H9 (cell line): Measurements from ENCODE around the gene TNFRSF19. TPM values are rescaled to one million over a fixed set of nuclear protein-coding genes. Genes with fewer than 3 reads are reported as not detected.

Experiments used
- DNase-seq: peaks from one replicate; pipeline ENCODE4 v3.0.0-alpha.2; 2017
- H2AFZ ChIP-seq: one replicate; pipeline ENCODE4 v1.6.1; 2013; ENCODE audit warnings: mild to moderate bottlenecking, low read length, control low read depth, moderate library complexity
- H2AK5ac ChIP-seq: 2 replicates; pipeline ENCODE4 v1.6.1; 2013; ENCODE audit warnings: low read length, control low read depth, mixed read lengths; ENCODE audit not compliant: insufficient read length
- H2BK120ac ChIP-seq: one replicate; pipeline ENCODE4 v1.6.1; 2013; ENCODE audit warnings: low read depth, mild to moderate bottlenecking, low read length, control low read depth, inconsistent platforms; ENCODE audit not compliant: poor library complexity, severe bottlenecking
- H2BK12ac ChIP-seq: 2 replicates; pipeline ENCODE4 v1.6.1; 2013; ENCODE audit warnings: low read length, control low read depth, mixed read lengths, low read depth; ENCODE audit not compliant: insufficient read length
- H2BK15ac ChIP-seq: 2 replicates; pipeline ENCODE4 v1.6.1; 2013; ENCODE audit warnings: low read depth, low read length, control low read depth
- H2BK20ac ChIP-seq: one replicate; pipeline ENCODE4 v1.6.1; 2013; ENCODE audit warnings: low read depth, mild to moderate bottlenecking, low read length, control low read depth, inconsistent platforms; ENCODE audit not compliant: poor library complexity, severe bottlenecking
- H2BK5ac ChIP-seq: 2 replicates; pipeline ENCODE4 v1.6.1; 2013; ENCODE audit warnings: low read length, control low read depth, mixed read lengths; ENCODE audit not compliant: insufficient read length
- H3K14ac ChIP-seq: 2 replicates; pipeline ENCODE4 v1.6.1; 2013; ENCODE audit warnings: low read length, control low read depth; ENCODE audit not compliant: insufficient read depth
- H3K18ac ChIP-seq: 2 replicates; pipeline ENCODE4 v1.6.1; 2013; ENCODE audit warnings: low read depth, mild to moderate bottlenecking, mixed read lengths, low read length, control low read depth; ENCODE audit not compliant: insufficient read length
- H3K23ac ChIP-seq: 2 replicates; pipeline ENCODE4 v1.6.1; 2013; ENCODE audit warnings: low read length, control low read depth, mixed read lengths, low read depth; ENCODE audit not compliant: insufficient read length
- H3K23me2 ChIP-seq: 2 replicates; pipeline ENCODE4 v1.6.1; 2013; ENCODE audit warnings: low read depth, mild to moderate bottlenecking, mixed read lengths, low read length, control low read depth; ENCODE audit not compliant: insufficient read length, poor library complexity, severe bottlenecking
- H3K27ac ChIP-seq: 2 replicates; pipeline ENCODE4 v1.5.1; 2013; ENCODE audit warnings: low read length, control low read depth, mixed read lengths, low read depth; ENCODE audit not compliant: insufficient read length
- H3K27me3 ChIP-seq: 2 replicates; pipeline ENCODE4 v1.6.1; 2013; ENCODE audit warnings: low read length, control low read depth, inconsistent platforms; ENCODE audit not compliant: insufficient read depth
- H3K4ac ChIP-seq: 2 replicates; pipeline ENCODE4 v1.6.1; 2013; ENCODE audit warnings: low read depth, mild to moderate bottlenecking, control low read depth, inconsistent platforms, low read length, moderate library complexity
- H3K4me1 ChIP-seq: 2 replicates; pipeline ENCODE4 v1.6.1; 2013; ENCODE audit warnings: low read length, control low read depth, inconsistent platforms; ENCODE audit not compliant: insufficient read depth
- H3K4me2 ChIP-seq: 2 replicates; pipeline ENCODE4 v1.6.1; 2013; ENCODE audit warnings: low read length, control low read depth, mixed read lengths; ENCODE audit not compliant: insufficient read length, insufficient read depth
- H3K56ac ChIP-seq: 2 replicates; pipeline ENCODE4 v1.6.1; 2013; ENCODE audit warnings: low read depth, mild to moderate bottlenecking, mixed read lengths, low read length, control low read depth; ENCODE audit not compliant: insufficient read length
- H3K79me1 ChIP-seq: 2 replicates; pipeline ENCODE4 v1.6.1; 2013; ENCODE audit warnings: low read depth, mild to moderate bottlenecking, moderate library complexity, low read length, control low read depth, inconsistent platforms; ENCODE audit not compliant: insufficient read depth, poor library complexity, severe bottlenecking
- H3K79me2 ChIP-seq: 2 replicates; pipeline ENCODE4 v1.6.1; 2013; ENCODE audit warnings: low read length, control low read depth, inconsistent platforms; ENCODE audit not compliant: insufficient read depth
- H3K9ac ChIP-seq: 2 replicates; pipeline ENCODE4 v1.6.1; 2013; ENCODE audit warnings: low read length, control low read depth, mixed read lengths; ENCODE audit not compliant: insufficient read length; ENCODE audit errors: extremely low read depth
- H3K9me3 ChIP-seq: one replicate; pipeline ENCODE4 v1.6.1; 2013; ENCODE audit warnings: low read depth, low read length, inconsistent platforms; ENCODE audit not compliant: control insufficient read depth
- H3T11ph ChIP-seq: one replicate; pipeline ENCODE4 v1.6.1; 2013; ENCODE audit warnings: mild to moderate bottlenecking, low read length, control low read depth, inconsistent platforms
- H4K20me1 ChIP-seq: one replicate; pipeline ENCODE4 v1.6.1; 2013; ENCODE audit not compliant: control insufficient read depth, insufficient read length, insufficient read depth
- H4K5ac ChIP-seq: 2 replicates; pipeline ENCODE4 v1.6.1; 2013; ENCODE audit warnings: low read depth, mild to moderate bottlenecking, mixed read lengths, low read length, control low read depth; ENCODE audit not compliant: insufficient read length
- H4K8ac ChIP-seq: replicated peaks from 2 replicates; pipeline ENCODE4 v1.6.1; 2013; ENCODE audit warnings: low read length, control low read depth, mixed read lengths, low read depth; ENCODE audit not compliant: insufficient read length
- H4K91ac ChIP-seq: 2 replicates; pipeline ENCODE4 v1.6.1; 2013; ENCODE audit warnings: low read depth, mild to moderate bottlenecking, moderate library complexity, mixed read lengths, low read length, control low read depth; ENCODE audit not compliant: insufficient read length
- H3K27ac Mint-ChIP-seq, 3 experiments: 2 replicates in 2 of 3; 3 replicates in 1 of 3; pipeline ENCODE4 v1.8.0; 2020 to 2021; ENCODE audit warnings: mixed read lengths in 3 of 3, mild to moderate bottlenecking in 1 of 3, moderate library complexity in 1 of 3
- H3K27me3 Mint-ChIP-seq: 2 replicates; pipeline ENCODE4 v1.8.0; 2021; ENCODE audit warnings: low read depth, mild to moderate bottlenecking, moderate library complexity, mixed read lengths
- H3K36me3 Mint-ChIP-seq, 3 experiments: 2 replicates in 2 of 3; 3 replicates in 1 of 3; pipeline ENCODE4 v1.8.0; 2020 to 2021; ENCODE audit warnings: low read depth in 3 of 3, mixed read lengths in 3 of 3; ENCODE audit not compliant: insufficient read depth in 1 of 3
- H3K4me1 Mint-ChIP-seq, 2 experiments: 2 replicates each; pipeline ENCODE4 v1.8.0; 2020; ENCODE audit warnings: mixed read lengths in 2 of 2
- H3K4me3 Mint-ChIP-seq, 2 experiments: 2 replicates in 1 of 2; 3 replicates in 1 of 2; pipeline ENCODE4 v1.8.0; 2020 to 2021; ENCODE audit warnings: mild to moderate bottlenecking in 2 of 2, mixed read lengths in 2 of 2, moderate library complexity in 1 of 2
- H3K9me3 Mint-ChIP-seq, 2 experiments: 2 replicates in 1 of 2; 3 replicates in 1 of 2; pipeline ENCODE4 v1.8.0; 2020; ENCODE audit warnings: mild to moderate bottlenecking in 2 of 2, mixed read lengths in 2 of 2, moderate library complexity in 1 of 2
- WGBS: extraction: QIAGEN DNeasy Blood & Tissue Kit; methylation state at CpG from one replicate; pipeline ENCODE4 v1.1.7; 2013; ENCODE audit warnings: missing lambda C conversion rate, low lambda C conversion rate, mixed read lengths; ENCODE audit not compliant: insufficient read length; ENCODE audit errors: extremely low coverage; 5-methylcytosine and 5-hydroxymethylcytosine counted together
- total RNA-seq: library from RNA; stranded (reverse); gene quantifications from 2 replicates; pipeline ENCODE4 v1.2.1, GENCODE V29; 2021
- TF ChIP-seq, protein P1 (sequence below): fragments of 200-600 bp; sonication (generic); conservative IDR thresholded peaks from 3 replicates; pipeline ENCODE4 v1.8.0; 2021; ENCODE audit warnings: antibody characterized with exemption, mild to moderate bottlenecking

The TNFRSF19 gene
- total RNA-seq, 1 experiment from 2014 or later: 2.7 TPM

DNA sequence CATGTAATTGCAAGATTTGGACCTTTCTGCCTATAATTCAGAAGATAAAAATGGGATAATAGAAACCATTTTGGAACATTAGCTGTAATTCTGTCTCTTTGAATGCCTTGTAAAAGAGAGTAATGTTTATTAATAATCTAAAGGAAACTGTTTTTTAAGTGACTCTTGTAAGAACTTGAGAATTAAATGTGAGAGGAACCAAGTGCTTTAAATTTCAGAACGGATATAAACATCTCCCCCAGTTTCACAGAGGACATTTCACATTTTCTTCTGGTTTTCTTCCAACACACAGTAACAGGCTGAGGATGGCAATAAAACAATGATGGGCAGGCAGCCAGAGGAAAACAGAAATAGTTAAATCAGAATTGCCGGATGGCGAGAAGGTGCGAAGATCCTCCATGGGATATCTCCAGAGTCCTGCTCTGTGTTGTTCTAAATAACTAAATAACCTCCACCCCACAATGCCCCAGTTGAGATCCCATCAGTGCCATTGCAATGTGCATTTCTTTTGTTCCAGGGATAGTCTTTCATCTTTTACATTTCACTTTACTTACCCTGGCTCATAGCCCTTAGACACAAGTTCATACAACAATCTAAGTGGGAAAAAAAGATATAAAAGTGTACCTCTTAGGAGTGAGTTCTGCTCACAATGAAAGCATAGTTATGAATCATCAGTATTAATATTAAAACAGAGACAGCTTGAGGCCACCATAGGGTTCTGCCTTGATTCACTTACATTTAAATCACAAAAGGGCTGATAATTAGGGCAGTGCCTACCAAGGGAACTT is 73.3 kb downstream of the TNFRSF19 start:
- Histone ChIP-seq H3K9ac (no peak overlapping the region), H3T11ph (no peak overlapping the region), H3K4ac (no peak overlapping the region), H2BK20ac (no peak overlapping the region), H4K20me1 (no peaks in the 10 kb centered on the region), H3K9me3 (no peaks in the 10 kb centered on the region), H2BK120ac (no peak overlapping the region), H3K18ac (no peak overlapping the region), H2AFZ (no peak overlapping the region), H3K4me1 (0 out of 2 replicates have a peak, but pooled peaks cover 3% of the 10 kb centered on the region), H2BK15ac (no peak overlapping the region), H3K27ac (no peak overlapping the region), H3K79me1 (no peaks in the 10 kb centered on the region), H3K56ac (no peak overlapping the region), H3K23ac (no peak overlapping the region), H3K23me2 (no peaks in the 10 kb centered on the region), H3K14ac (no peak overlapping the region), H2BK12ac (no peak overlapping the region), H4K8ac (no peak overlapping the region), H4K5ac (no peak overlapping the region), H3K4me2 (no peak overlapping the region), H3K27me3 (no peaks in the 10 kb centered on the region), H2BK5ac (no peak overlapping the region), H4K91ac (no peak overlapping the region), H3K79me2 (no peaks in the 10 kb centered on the region), H2AK5ac (no peak overlapping the region)
- Mint-ChIP-seq H3K4me1 (peaks cover 26 to 33% of the 10 kb centered on the region in 2 experiments), H3K36me3 (peaks cover 0 to 5% (median 0%) of the 10 kb centered on the region in 3 experiments; a peak in 1 of 7 replicates), H3K4me3 (no peak overlapping the region), H3K27ac (no peak overlapping the region), H3K9me3 (no peaks in the 10 kb centered on the region), H3K27me3 (no peaks in the 10 kb centered on the region; the same call in 1 of the 2 replicates)
- no CpG with 5 or more reads among the region's 4 CpGs for WGBS
- TF ChIP-seq, protein P1, sequence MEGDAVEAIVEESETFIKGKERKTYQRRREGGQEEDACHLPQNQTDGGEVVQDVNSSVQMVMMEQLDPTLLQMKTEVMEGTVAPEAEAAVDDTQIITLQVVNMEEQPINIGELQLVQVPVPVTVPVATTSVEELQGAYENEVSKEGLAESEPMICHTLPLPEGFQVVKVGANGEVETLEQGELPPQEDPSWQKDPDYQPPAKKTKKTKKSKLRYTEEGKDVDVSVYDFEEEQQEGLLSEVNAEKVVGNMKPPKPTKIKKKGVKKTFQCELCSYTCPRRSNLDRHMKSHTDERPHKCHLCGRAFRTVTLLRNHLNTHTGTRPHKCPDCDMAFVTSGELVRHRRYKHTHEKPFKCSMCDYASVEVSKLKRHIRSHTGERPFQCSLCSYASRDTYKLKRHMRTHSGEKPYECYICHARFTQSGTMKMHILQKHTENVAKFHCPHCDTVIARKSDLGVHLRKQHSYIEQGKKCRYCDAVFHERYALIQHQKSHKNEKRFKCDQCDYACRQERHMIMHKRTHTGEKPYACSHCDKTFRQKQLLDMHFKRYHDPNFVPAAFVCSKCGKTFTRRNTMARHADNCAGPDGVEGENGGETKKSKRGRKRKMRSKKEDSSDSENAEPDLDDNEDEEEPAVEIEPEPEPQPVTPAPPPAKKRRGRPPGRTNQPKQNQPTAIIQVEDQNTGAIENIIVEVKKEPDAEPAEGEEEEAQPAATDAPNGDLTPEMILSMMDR: no peak
- no peak for DNase-seq
